Mesangial cell (primary cell): ENCODE data around the gene OR13C9. TPM values are rescaled to one million over a fixed set of nuclear protein-coding genes. Genes with fewer than 3 reads are reported as not detected.

Experiments used
- total RNA-seq: library from RNA; depleted of rRNA; stranded (reverse); fragments of >200 nt; gene quantifications from 2 replicates; pipeline ENCODE4 v1.2.3, GENCODE V29; 2015

OR13C9 gene
- not detected in 2 replicates for total RNA-seq

GRCh38 chr9:104618104-104618503 is at the start of gene OR13C9:
Gene OR13C9, minus strand, starts transcription at chr9:104618204. Its CDS starts 0 bp downstream, at chr9:104618204.

GRCh38 chr9:104605527-104605926 is 12.5 kb downstream of the OR13C9 start, which contains the start of gene OR13C2:
Gene OR13C2, minus strand, starts transcription at chr9:104605627. Its CDS starts 0 bp downstream, at chr9:104605627.

DNA sequence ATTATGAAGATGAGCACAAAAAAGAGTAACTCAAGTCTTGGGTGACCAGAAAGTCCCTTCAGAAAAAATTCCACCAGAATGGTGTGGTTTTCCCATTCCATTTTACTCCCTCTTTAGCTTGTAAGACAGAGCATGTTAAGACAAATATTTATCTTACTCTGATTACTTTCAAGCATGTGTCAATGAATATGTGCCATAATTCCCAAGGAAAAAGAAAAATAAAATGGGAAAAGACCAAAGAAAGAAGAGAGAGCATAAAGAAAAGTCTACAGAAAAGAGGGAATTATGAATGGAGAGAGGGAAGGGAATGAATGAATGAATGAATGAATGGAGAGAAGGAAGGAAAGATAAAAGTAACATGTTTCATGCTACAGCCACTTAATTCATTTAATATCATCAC is 18.7 kb downstream of the OR13C9 start, which contains the start of gene OR13C5:
OR13C5 (minus strand) TSS at position 101 of the 400 bp plus-strand sequence; CDS start at position 101, 0 bp downstream.

DNA sequence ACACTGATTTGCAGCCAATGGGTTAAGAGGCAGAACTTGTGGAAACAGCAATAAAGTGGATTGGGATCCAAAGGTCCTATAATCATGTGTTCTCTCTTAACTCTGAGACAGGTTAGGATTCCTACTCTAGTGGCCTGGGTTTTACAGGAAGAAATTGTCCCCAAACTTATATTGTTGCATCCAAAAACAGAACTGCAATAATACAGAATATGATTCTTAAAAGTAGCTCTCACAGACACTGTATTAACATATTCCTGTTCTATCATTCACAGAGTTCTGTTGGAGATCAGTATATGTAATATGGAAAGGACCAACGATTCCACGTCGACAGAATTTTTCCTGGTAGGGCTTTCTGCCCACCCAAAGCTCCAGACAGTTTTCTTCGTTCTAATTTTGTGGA is 49.1 kb downstream of the OR13C9 start, which contains the start of gene OR13C8:
OR13C8 (plus strand) TSS at position 301 of the 400 bp plus-strand sequence; CDS start at position 301, 0 bp downstream.

Other genes with a start within 250 kb of the OR13C9 start
- gene OR13F1, start 113.9 kb downstream of the OR13C9 start, total RNA-seq: not detected in 2 replicates
- not detected in 2 replicates for gene OR13C4, start 91.0 kb downstream of the OR13C9 start, total RNA-seq
- gene OR13C3, start 81.3 kb downstream of the OR13C9 start, total RNA-seq: not detected in 2 replicates
- gene OR13C8, start 49.0 kb downstream of the OR13C9 start, total RNA-seq: not detected in 2 replicates
- not detected in 2 replicates for gene OR13C5, start 18.8 kb downstream of the OR13C9 start, total RNA-seq
- gene OR13C2, start 12.6 kb downstream of the OR13C9 start, total RNA-seq: not detected in 2 replicates
- gene OR13D1, start 76.3 kb upstream of the OR13C9 start, total RNA-seq: not detected in 2 replicates
- 20.8 and 21.7 TPM in 2 replicates for gene NIPSNAP3A, start 129.5 kb upstream of the OR13C9 start, total RNA-seq
- 0.49 and 1.5 TPM in 2 replicates for gene NIPSNAP3B, start 145.9 kb upstream of the OR13C9 start, total RNA-seq